AG09309 (cell line): ENCODE data around the gene LYPD6B.

ENCODE experiments used
- DNase-seq: peaks from one replicate; pipeline ENCODE4 v3.0.0-alpha.2; 2010; ENCODE audit warnings: low read depth
- H3K4me3 ChIP-seq: 2 replicates; pipeline ENCODE4 v1.5.1; 2011; ENCODE audit warnings: mild to moderate bottlenecking, low read depth, low read length, moderate library complexity; ENCODE audit not compliant: control insufficient read depth
- CTCF ChIP-seq: IDR thresholded peaks from 2 replicates; pipeline ENCODE4 v1.5.1; 2011; ENCODE audit warnings: mild to moderate bottlenecking, low read depth, low read length, inconsistent platforms; ENCODE audit not compliant: insufficient read depth, control insufficient read depth; ENCODE audit errors: missing control alignments

The LYPD6B gene

DNA sequence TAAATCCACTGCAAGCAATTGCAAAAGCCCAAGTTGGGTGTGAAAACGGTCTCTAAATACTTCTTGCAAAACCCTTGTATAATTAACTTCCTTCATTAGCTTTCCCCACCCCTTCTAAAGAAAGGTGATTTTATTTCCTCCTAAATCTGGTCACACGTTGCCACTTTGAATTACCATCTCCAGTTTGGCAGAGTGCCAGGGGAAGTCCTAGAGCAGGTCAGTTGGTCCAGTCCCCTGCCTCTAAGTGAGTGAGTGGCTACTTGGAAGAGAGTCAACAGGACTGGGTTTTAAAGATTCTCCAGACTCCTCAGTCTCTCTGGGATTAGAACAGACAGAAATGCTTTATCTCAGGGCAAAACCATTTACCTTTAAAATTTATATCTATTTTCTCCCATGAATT is 18.7 kb upstream of the LYPD6B start:
- no peak for TF ChIP-seq CTCF
- H3K4me3 ChIP-seq: no peak overlapping the region
- no peak for DNase-seq

- TF ChIP-seq CTCF: no peak
- DNase-seq: no peak
- no peak overlapping the region for H3K4me3 ChIP-seq
Measured at GRCh38 chr2:149020432-149020851, 18.1 kb upstream of the LYPD6B start.

DNA sequence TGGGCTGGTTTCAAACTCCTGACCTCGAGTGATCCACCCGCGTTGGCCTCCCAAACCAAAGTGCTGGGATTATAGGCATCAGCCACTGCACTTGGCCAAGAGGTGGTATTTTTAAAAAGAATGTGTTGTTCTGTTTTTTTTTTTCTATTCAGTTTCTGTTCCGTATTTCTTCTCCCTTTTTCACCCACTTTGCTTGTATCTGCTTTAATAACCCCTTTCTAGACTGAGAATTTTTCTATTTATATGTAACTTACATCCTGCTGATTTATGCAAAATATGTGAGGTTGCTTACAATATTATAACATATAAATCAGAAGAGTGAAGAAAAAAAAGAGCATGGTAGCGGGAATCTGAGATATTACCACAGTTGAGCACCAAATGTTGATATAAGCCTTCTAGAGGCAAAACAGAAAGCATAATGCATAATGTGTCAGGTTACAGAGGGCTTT is 17.2 kb upstream of the LYPD6B start:
- no peak for TF ChIP-seq CTCF
- DNase-seq: no peak
- no peak overlapping the region for H3K4me3 ChIP-seq

GRCh38 chr2:149021761-149022160 is 16.7 kb upstream of the LYPD6B start:
- H3K4me3 ChIP-seq: no peak overlapping the region
- no peak for DNase-seq
- no peak for TF ChIP-seq CTCF

DNA sequence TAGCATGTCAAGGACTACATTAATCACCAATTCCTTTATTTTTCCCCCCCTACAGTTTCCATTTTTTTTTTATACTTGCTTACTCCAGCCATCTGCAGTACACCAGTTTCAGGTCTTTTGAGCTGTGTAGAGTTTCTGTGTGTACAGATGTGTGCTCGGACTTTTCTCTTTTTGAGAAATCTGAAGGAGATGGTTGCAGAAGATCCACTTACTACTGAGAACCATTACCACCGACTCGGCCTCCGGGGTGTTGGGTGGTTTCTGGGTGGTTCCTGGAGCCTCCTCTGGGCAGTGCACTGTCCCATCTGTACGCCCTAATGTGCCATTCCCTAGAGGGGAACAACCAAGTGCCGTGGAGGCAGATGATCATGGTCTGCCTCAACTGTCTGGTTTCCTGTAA is 15.4 kb upstream of the LYPD6B start:
- DNase-seq: no peak
- TF ChIP-seq CTCF: no peak
- no peak overlapping the region for H3K4me3 ChIP-seq

DNA sequence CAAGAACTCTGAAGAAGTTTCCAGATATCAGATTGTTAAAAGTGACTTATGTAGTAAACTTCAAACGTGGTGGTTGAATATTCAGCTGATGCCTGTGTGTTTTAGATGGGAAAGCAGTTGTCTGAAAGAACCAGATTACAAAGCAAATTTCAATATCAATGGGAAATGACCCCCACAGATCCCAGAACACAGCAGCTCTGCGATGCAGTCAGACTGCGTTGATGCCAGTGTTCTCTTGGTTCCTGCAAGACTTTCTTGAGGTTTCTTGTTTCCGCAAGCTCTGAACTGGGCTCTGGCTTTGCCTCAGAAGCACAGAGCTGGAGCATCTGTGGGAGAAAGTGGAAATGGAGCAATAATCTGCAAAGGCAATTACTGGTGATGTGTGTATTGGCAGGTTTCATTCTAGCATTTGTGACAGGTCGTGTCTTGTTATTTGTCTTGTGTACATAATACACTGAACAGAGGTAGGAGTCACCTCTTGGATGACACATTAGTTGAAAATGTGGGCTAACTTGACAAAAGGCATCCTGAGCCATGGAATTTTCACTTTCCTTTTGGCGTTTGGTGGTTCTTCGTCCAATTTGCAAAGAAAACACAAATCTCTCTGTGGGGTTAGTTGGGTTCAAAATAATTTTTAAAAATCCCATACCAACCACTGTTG is 10.8 kb upstream of the LYPD6B start:
- TF ChIP-seq CTCF: no peak
- no peak for DNase-seq
- H3K4me3 ChIP-seq: no peak overlapping the region
